GM23248 (cell line): ENCODE measurements around the gene MC3R. TPM values are rescaled to one million over a fixed set of nuclear protein-coding genes. Genes with fewer than 3 reads are reported as not detected.

Experiments
- DNase-seq: peaks from one replicate; pipeline ENCODE4 v3.0.0-alpha.2; 2015
- H2AFZ ChIP-seq: fragments of 200-600 bp; sonication (generic); 2 replicates; pipeline ENCODE4 v1.6.1; 2016; ENCODE audit warnings: antibody characterized with exemption
- H3F3A ChIP-seq: fragments of 200-600 bp; sonication (generic); 2 replicates; pipeline ENCODE4 v1.6.1; 2016; ENCODE audit warnings: mild to moderate bottlenecking, antibody characterized with exemption, mixed run types; ENCODE audit not compliant: insufficient read depth
- H3K27ac ChIP-seq: fragments of 200-600 bp; sonication (generic); 2 replicates; pipeline ENCODE4 v1.5.1; 2016; ENCODE audit warnings: mild to moderate bottlenecking
- H3K27me3 ChIP-seq: fragments of 200-600 bp; sonication (generic); replicated peaks from 2 replicates; pipeline ENCODE4 v1.6.1; 2016; ENCODE audit warnings: mild to moderate bottlenecking; ENCODE audit not compliant: insufficient read depth
- H3K36me3 ChIP-seq: fragments of 200-600 bp; sonication (generic); 2 replicates; pipeline ENCODE4 v1.6.1; 2016; ENCODE audit warnings: low read depth, mild to moderate bottlenecking
- H3K4me1 ChIP-seq: fragments of 200-600 bp; sonication (generic); 2 replicates; pipeline ENCODE4 v1.6.1; 2016; ENCODE audit warnings: mild to moderate bottlenecking; ENCODE audit not compliant: insufficient read depth
- H3K4me2 ChIP-seq: fragments of 200-600 bp; sonication (generic); one replicate; pipeline ENCODE4 v1.6.1; 2016; ENCODE audit warnings: mild to moderate bottlenecking; ENCODE audit not compliant: unreplicated experiment
- H3K4me3 ChIP-seq: fragments of 200-600 bp; sonication (generic); 2 replicates; pipeline ENCODE4 v1.5.1; 2016; ENCODE audit warnings: mild to moderate bottlenecking
- H3K79me2 ChIP-seq: fragments of 200-600 bp; sonication (generic); 2 replicates; pipeline ENCODE4 v1.6.1; 2016; ENCODE audit warnings: mild to moderate bottlenecking; ENCODE audit not compliant: insufficient read depth
- H3K9ac ChIP-seq: fragments of 200-600 bp; sonication (generic); 2 replicates; pipeline ENCODE4 v1.6.1; 2016; ENCODE audit warnings: mild to moderate bottlenecking
- H3K9me2 ChIP-seq: fragments of 200-600 bp; sonication (generic); 2 replicates; pipeline ENCODE4 v1.6.1; 2016; ENCODE audit warnings: mixed run types, mild to moderate bottlenecking, moderate library complexity; ENCODE audit not compliant: insufficient read depth
- H3K9me3 ChIP-seq: fragments of 200-600 bp; sonication (generic); one replicate; pipeline ENCODE4 v1.6.1; 2017; ENCODE audit warnings: low read depth
- H4K20me1 ChIP-seq: fragments of 200-600 bp; sonication (generic); 2 replicates; pipeline ENCODE4 v1.6.0; 2016; ENCODE audit not compliant: insufficient read depth
- EZH2 ChIP-seq: fragments of 200-600 bp; sonication (generic); IDR thresholded peaks from 2 replicates; pipeline ENCODE4 v1.6.1; 2018; ENCODE audit warnings: antibody characterized with exemption, mild to moderate bottlenecking; ENCODE audit not compliant: insufficient read depth, poor library complexity, severe bottlenecking
- EZH2phosphoT487 ChIP-seq: fragments of 200-600 bp; sonication (generic); IDR thresholded peaks from 2 replicates; pipeline ENCODE4 v1.6.1; 2018; ENCODE audit warnings: antibody characterized with exemption, moderate library complexity, mild to moderate bottlenecking, low read depth; ENCODE audit not compliant: insufficient read depth
- WGBS, 2 experiments: methylation state at CpG; one replicate each; pipeline ENCODE4 v1.1.6; 2015 to 2017; ENCODE audit warnings: low lambda C conversion rate in 2 of 2, low coverage in 1 of 2; ENCODE audit errors: missing lambda C conversion rate in 2 of 2; 5-methylcytosine and 5-hydroxymethylcytosine counted together
- in situ Hi-C: fragments of 300-500 bp; cut with MboI; formaldehyde crosslinking; loops from 2 replicates; pipeline ENCODE4 v1.15.0; 2020
- polyA plus RNA-seq: library from polyadenylated mRNA; unstranded; fragments of >200 nt; fragmentation: Nextera tagmentation; extraction: Ambion mirVana; gene quantifications from 2 replicates; pipeline ENCODE4 v1.2.1, GENCODE V29; 2016
- total RNA-seq: library from RNA; depleted of rRNA; stranded (reverse); fragments of >200 nt; shearing (Covaris generic); gene quantifications from 2 replicates; pipeline ENCODE4 v1.2.3, GENCODE V29; 2014

The MC3R gene
- total and polyA plus RNA-seq, 2 experiments from 2014 or later = not detected

GRCh38 chr20:56205346-56205745 lies 43.2 kb upstream of the MC3R start:
- Histone ChIP-seq H3K4me3 (no peak overlapping the region), H3K27ac (no peak overlapping the region), H4K20me1 (no peaks in the 10 kb centered on the region), H2AFZ (no peak overlapping the region), H3K4me1 (no peaks in the 10 kb centered on the region), H3F3A (no peaks in the 10 kb centered on the region), H3K9ac (no peak overlapping the region), H3K27me3 (no peaks in the 10 kb centered on the region), H3K4me2 (no peak overlapping the region), H3K9me3 (no peaks in the 10 kb centered on the region), H3K79me2 (no peaks in the 10 kb centered on the region), H3K36me3 (no peaks in the 10 kb centered on the region), H3K9me2 (no peaks in the 10 kb centered on the region)
- in situ Hi-C loops = no loop called here
- DNase-seq = no peak
- no peak for TF ChIP-seq EZH2phosphoT487
- TF ChIP-seq EZH2 = no peak
- WGBS, 2 experiments = 31 to 41% methylated on average over 3 of the region's 3 CpGs

- TF ChIP-seq EZH2 (no peak), EZH2phosphoT487 (no peak)
- Histone ChIP-seq H3K36me3 (no peaks in the 10 kb centered on the region), H3K79me2 (no peaks in the 10 kb centered on the region), H3K9me3 (no peaks in the 10 kb centered on the region), H3K9me2 (no peaks in the 10 kb centered on the region), H3K27me3 (no peaks in the 10 kb centered on the region), H3F3A (no peaks in the 10 kb centered on the region), H3K4me1 (no peaks in the 10 kb centered on the region), H2AFZ (no peak overlapping the region), H3K4me3 (no peak overlapping the region), H3K27ac (no peak overlapping the region), H3K9ac (no peak overlapping the region), H4K20me1 (no peaks in the 10 kb centered on the region), H3K4me2 (no peak overlapping the region)
- no peak for DNase-seq
- in situ Hi-C loops = no loop called here
- 15 to 17% methylated on average over 4 of the region's 4 CpGs for WGBS, 2 experiments
Observed at GRCh38 chr20:56207656-56208055, 40.9 kb upstream of the MC3R start.

- Histone ChIP-seq H3K27ac (no peak overlapping the region), H3K79me2 (no peaks in the 10 kb centered on the region), H3K27me3 (no peaks in the 10 kb centered on the region), H3K9me3 (no peaks in the 10 kb centered on the region), H3K36me3 (no peaks in the 10 kb centered on the region), H3K4me3 (no peak overlapping the region), H3F3A (no peaks in the 10 kb centered on the region), H3K9ac (no peak overlapping the region), H2AFZ (no peak overlapping the region), H4K20me1 (no peaks in the 10 kb centered on the region), H3K4me2 (no peak overlapping the region), H3K9me2 (no peaks in the 10 kb centered on the region), H3K4me1 (no peaks in the 10 kb centered on the region)
- DNase-seq = no peak
- 31 to 58% methylated on average over 1 of the region's 1 CpG for WGBS, 2 experiments
- in situ Hi-C loops = no loop called here
- no peak for TF ChIP-seq EZH2phosphoT487
- no peak for TF ChIP-seq EZH2
Observed at GRCh38 chr20:56208121-56208520, 40.4 kb upstream of the MC3R start.

DNA sequence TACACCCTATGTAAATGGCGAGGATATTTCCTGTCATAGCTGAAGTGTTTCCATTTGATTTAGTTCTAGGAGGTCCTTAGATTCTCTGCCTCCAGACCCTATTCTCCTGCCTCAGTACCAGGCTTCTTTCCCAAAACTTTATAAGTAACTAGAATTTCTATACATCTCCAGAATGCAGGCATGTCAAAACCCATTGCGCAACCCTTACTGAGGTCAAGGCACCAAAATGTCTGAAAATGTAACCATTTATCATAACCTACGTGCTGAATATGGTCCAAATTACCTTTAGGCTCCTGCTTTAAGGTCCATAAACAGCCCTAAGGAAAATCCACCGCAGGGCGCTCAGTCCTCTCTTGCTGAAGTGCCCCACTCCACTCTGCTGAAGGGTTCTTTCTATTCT lies 37.5 kb upstream of the MC3R start:
- H3K27me3 ChIP-seq = no peaks in the 10 kb centered on the region
- no peaks in the 10 kb centered on the region for H3K9me2 ChIP-seq
- no peaks in the 10 kb centered on the region for H3K79me2 ChIP-seq
- H4K20me1 ChIP-seq = no peaks in the 10 kb centered on the region
- H3K4me1 ChIP-seq = no peaks in the 10 kb centered on the region
- H3K9me3 ChIP-seq = no peaks in the 10 kb centered on the region
- in situ Hi-C loops = no loop called here
- no peak overlapping the region for H3K27ac ChIP-seq
- DNase-seq = no peak
- no peak overlapping the region for H3K9ac ChIP-seq
- no peak overlapping the region for H2AFZ ChIP-seq
- H3K4me2 ChIP-seq = no peak overlapping the region
- H3K36me3 ChIP-seq = no peaks in the 10 kb centered on the region
- no peak for TF ChIP-seq EZH2
- TF ChIP-seq EZH2phosphoT487 = no peak
- H3F3A ChIP-seq = no peaks in the 10 kb centered on the region
- H3K4me3 ChIP-seq = no peak overlapping the region
- 39% methylated on average over 5 of the region's 5 CpGs for WGBS, 2 experiments

DNA sequence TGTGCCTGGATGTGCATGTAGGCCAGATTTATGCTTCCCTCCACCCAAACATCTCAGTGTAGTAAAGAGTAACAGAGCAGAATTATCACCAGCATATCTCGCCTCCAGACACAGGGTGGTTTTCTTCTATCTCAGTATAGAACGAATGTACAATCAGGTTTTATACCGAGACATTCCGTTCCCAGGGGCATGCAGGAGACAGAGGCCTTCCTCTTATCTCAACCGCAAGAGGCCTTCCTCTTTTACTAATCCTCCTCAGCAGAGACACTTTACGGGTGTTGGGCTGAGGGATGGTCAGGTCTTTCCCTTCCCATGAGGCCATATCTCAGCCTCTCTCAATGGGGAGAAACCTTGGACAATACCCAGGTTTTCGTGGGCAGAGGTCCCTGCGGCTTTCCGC lies 36.4 kb upstream of the MC3R start:
- no peak overlapping the region for H2AFZ ChIP-seq
- 56 to 59% methylated on average over 9 of the region's 9 CpGs for WGBS, 2 experiments
- no peaks in the 10 kb centered on the region for H3K9me3 ChIP-seq
- no peaks in the 10 kb centered on the region for H3F3A ChIP-seq
- H3K4me1 ChIP-seq = no peaks in the 10 kb centered on the region
- no peaks in the 10 kb centered on the region for H3K79me2 ChIP-seq
- no peak overlapping the region for H3K4me2 ChIP-seq
- H3K9ac ChIP-seq = no peak overlapping the region
- H3K4me3 ChIP-seq = no peak overlapping the region
- no peak for TF ChIP-seq EZH2phosphoT487
- TF ChIP-seq EZH2 = no peak
- no peaks in the 10 kb centered on the region for H4K20me1 ChIP-seq
- H3K27ac ChIP-seq = no peak overlapping the region
- in situ Hi-C loops = no loop called here
- DNase-seq = no peak
- no peaks in the 10 kb centered on the region for H3K36me3 ChIP-seq
- no peaks in the 10 kb centered on the region for H3K9me2 ChIP-seq
- H3K27me3 ChIP-seq = no peaks in the 10 kb centered on the region
